HFFc6 (cell line): Measurements from ENCODE around the gene WDPCP. TPM values are rescaled to one million over a fixed set of nuclear protein-coding genes. Genes with fewer than 3 reads are reported as not detected.

Experiments used
- DNase-seq: peaks from one replicate; pipeline ENCODE4 v3.0.0-alpha.2; 2018
- H3K27ac Mint-ChIP-seq: 2 replicates; pipeline ENCODE4 v1.8.0; 2020; ENCODE audit warnings: mild to moderate bottlenecking, mixed read lengths
- H3K27me3 Mint-ChIP-seq: 2 replicates; pipeline ENCODE4 v1.8.0; 2021; ENCODE audit warnings: mild to moderate bottlenecking, moderate library complexity, mixed read lengths; ENCODE audit not compliant: insufficient read depth
- H3K36me3 Mint-ChIP-seq: 2 replicates; pipeline ENCODE4 v1.8.0; 2021; ENCODE audit warnings: low read depth, mixed read lengths
- H3K4me1 Mint-ChIP-seq: 2 replicates; pipeline ENCODE4 v1.8.0; 2020; ENCODE audit warnings: low read depth, mixed read lengths
- H3K4me3 Mint-ChIP-seq: 2 replicates; pipeline ENCODE4 v1.8.0; 2020; ENCODE audit warnings: mild to moderate bottlenecking, moderate library complexity, mixed read lengths
- H3K9me3 Mint-ChIP-seq: 2 replicates; pipeline ENCODE4 v1.8.0; 2020; ENCODE audit warnings: mild to moderate bottlenecking, mixed read lengths
- CTCF ChIP-seq: fragments of 200-600 bp; sonication (generic); IDR thresholded peaks from 2 replicates; pipeline ENCODE4 v1.5.0; 2021; ENCODE audit warnings: antibody characterized with exemption, mild to moderate bottlenecking
- total RNA-seq, 6 experiments: library from RNA; stranded (reverse); fragmentation: NEBNext Ultra II Directional; extraction: Animal tissue kit (Norgen Biotek cat#: 25700); gene quantifications; 2 replicates in 1 of 6; 3 replicates in 5 of 6; pipeline ENCODE4 v1.2.3, GENCODE V29; 2021

WDPCP gene
- total RNA-seq, 6 experiments from 2014 or later, result 3.0 to 5.9 (median 4.6) TPM

GRCh38 chr2:63530704-63531279 lies 57.5 kb downstream of the WDPCP start:
- H3K9me3 Mint-ChIP-seq, result peaks cover 14% of the 10 kb centered on the region
- H3K27ac Mint-ChIP-seq, result no peak overlapping the region
- peaks cover 1% of the 10 kb centered on the region for H3K27me3 Mint-ChIP-seq
- H3K4me3 Mint-ChIP-seq, result no peak overlapping the region
- H3K36me3 Mint-ChIP-seq, result peaks cover 6% of the 10 kb centered on the region
- no peak for DNase-seq
- no peak for TF ChIP-seq CTCF
- H3K4me1 Mint-ChIP-seq, result no peaks in the 10 kb centered on the region

GRCh38 chr2:63525905-63526304 lies 62.4 kb downstream of the WDPCP start:
- no peak for TF ChIP-seq CTCF
- H3K36me3 Mint-ChIP-seq, result peaks cover 12% of the 10 kb centered on the region
- peaks cover 34% of the 10 kb centered on the region for H3K9me3 Mint-ChIP-seq
- no peak overlapping the region for H3K4me3 Mint-ChIP-seq
- H3K27me3 Mint-ChIP-seq, result peaks cover 1% of the 10 kb centered on the region; the same call in 1 of the 2 replicates
- no peak for DNase-seq
- H3K4me1 Mint-ChIP-seq, result peaks cover 12% of the 10 kb centered on the region
- H3K27ac Mint-ChIP-seq, result no peak overlapping the region

GRCh38 chr2:63522950-63523349 lies 65.3 kb downstream of the WDPCP start:
- no peak for TF ChIP-seq CTCF
- Mint-ChIP-seq H3K4me1 (peaks cover 12% of the 10 kb centered on the region), H3K36me3 (peaks cover 20% of the 10 kb centered on the region), H3K27ac (no peak overlapping the region), H3K27me3 (peaks cover 1% of the 10 kb centered on the region), H3K4me3 (no peak overlapping the region), H3K9me3 (peaks cover 37% of the 10 kb centered on the region)
- DNase-seq, result peak; percentile 2

- Mint-ChIP-seq H3K4me1 (peaks cover 12% of the 10 kb centered on the region), H3K27ac (no peak overlapping the region), H3K9me3 (peaks cover 37% of the 10 kb centered on the region), H3K27me3 (peaks cover 1% of the 10 kb centered on the region), H3K36me3 (peaks cover 20% of the 10 kb centered on the region), H3K4me3 (no peak overlapping the region)
- TF ChIP-seq CTCF, result no peak
- DNase-seq, result no peak
Measured at GRCh38 chr2:63520793-63521192, 67.5 kb downstream of the WDPCP start.

GRCh38 chr2:63514781-63515180 lies 73.5 kb downstream of the WDPCP start:
- no peak for TF ChIP-seq CTCF
- H3K27me3 Mint-ChIP-seq, result no peaks in the 10 kb centered on the region; the same call in none of the 2 replicates
- DNase-seq, result no peak
- no peak overlapping the region for H3K27ac Mint-ChIP-seq
- no peaks in the 10 kb centered on the region for H3K4me1 Mint-ChIP-seq
- peaks cover 13% of the 10 kb centered on the region; the same call in 1 of the 2 replicates for H3K36me3 Mint-ChIP-seq
- H3K9me3 Mint-ChIP-seq, result peaks cover 11% of the 10 kb centered on the region
- no peak overlapping the region for H3K4me3 Mint-ChIP-seq
